ENCODE measurements around the gene KRTAP2-1.
"Not testable (repeated sequence)": the region's sequence is repeated elsewhere in the genome, so short reads cannot be mapped to it uniquely, and the experiment has no call there.

The KRTAP2-1 gene

DNA sequence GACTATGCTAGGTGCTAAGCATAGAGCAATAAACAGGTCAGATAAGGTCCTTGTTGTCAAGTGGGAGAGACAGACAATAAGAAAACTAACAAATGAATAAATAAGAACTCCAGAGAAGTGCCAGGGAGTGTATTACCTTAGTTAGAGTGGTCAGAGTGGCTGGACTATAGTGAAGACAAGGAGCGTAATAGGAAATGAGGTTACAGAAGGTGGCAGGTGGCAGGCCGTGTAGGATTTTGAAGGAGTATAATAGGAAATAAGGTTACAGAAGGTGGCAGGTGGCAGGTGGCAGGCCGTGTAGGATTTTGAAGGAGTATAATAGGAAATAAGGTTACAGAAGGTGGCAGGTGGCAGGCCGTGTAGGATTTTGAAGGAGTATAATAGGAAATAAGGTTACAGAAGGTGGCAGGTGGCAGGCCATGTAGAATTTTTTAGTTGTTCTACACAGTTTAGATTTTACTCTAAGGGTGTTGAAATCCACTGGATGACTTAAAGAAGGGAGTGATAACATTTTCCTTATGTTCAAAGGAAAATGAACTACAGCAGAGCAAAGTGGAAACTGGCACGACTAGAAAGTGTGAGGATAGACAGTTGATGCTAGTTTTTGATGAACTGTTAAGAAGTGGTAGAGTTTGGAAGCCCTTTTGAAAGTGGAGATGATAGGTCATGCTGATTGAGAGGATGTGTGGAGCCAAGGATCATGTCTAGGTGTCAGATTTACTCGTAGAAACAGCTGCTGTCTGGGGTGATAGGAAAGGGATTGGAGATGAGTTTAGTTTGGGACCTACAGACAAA is 34.6 kb downstream of the KRTAP2-1 start:
- DNase-seq (ENCODE audit: low read depth in 2 of 2), result no peak

DNA sequence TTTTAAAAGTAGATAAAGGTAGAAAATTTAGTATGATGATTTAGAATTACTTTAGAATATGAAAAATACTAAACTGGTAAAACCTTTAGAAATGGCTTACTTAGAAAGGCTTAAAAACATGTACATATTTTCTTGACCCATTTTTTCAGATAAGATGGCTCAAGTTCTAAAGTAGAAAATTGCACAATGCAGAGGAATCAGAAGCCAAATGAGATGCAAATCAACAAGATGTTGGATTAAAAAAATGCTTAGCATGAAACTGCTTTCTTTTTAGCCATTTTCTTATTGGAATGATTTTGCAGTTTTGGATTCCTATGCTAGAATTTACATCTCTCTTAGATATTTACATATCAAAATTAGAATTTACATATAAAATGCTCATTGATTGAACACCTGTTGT is 36.7 kb downstream of the KRTAP2-1 start:
- no peak for DNase-seq (ENCODE audit: low read depth in 2 of 2)

DNA sequence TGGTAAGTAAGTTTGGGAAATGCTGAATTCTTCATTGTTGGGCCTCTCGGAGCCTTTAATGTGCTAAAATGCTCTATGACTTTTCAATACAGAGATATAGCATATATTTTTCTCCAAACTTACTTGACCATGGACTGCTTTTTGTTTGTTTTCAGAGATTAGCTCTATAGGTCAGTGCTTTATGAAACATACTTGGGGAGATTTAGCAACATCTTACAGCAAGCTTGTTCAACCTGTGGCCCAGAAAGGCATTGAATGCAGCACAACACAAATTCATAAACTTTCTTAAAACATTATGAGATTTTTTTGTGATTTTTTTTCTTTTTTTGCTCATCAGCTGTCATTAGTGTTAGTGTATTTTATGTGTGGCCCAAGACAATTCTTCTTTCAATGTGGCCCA is 37.2 kb downstream of the KRTAP2-1 start:
- no peak for DNase-seq (ENCODE audit: low read depth in 2 of 2)

DNA sequence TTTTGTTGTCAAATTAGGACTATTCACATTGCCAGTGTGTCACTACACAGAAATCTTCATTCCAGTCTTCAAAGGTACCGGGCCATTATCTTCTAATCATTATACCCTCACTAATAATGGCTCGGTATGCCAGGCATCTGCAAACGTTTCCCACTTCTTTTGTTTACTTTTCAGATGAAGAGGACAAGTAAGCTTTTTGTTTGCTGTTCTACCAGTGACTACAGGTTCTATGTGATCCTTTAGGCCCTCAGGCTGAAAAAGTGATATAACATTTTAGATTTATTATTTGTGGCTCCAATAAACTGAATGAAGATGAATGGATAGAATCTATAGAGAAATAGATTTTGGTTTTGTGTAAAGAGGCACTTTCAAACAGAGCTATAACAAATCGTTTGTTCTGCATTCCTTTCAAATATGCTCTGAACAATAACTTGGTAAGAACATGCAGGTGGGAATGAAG is 37.8 kb downstream of the KRTAP2-1 start:
- DNase-seq (ENCODE audit: low read depth in 2 of 2), result no peak

DNA sequence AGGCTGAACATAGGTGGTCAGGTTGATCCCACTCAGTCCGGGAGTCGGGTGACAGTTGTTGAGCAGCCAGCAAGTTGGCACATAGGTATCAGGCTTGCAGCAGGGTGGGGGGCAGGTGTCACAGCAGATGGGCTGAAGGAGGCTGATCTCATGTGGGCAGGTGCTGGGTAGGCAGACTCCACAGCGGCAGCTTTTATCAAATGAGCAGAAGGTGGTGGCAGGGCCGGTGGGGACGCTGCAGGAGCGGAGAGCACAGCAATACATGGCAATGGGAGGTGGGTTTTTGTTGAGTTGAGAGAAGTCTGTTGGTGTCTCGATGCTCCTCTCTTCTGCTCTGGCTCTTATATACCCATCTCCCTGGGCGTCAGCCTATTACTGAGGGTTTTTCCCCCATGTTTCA is 38.3 kb downstream of the KRTAP2-1 start, which contains the start of gene KRTAP3-1:
TSS of gene KRTAP3-1 (minus strand) at position 318 of the 400 bp plus-strand sequence. CDS start at position 264, 54 bp downstream.
- no peak for DNase-seq (ENCODE audit: low read depth in 2 of 2)

DNA sequence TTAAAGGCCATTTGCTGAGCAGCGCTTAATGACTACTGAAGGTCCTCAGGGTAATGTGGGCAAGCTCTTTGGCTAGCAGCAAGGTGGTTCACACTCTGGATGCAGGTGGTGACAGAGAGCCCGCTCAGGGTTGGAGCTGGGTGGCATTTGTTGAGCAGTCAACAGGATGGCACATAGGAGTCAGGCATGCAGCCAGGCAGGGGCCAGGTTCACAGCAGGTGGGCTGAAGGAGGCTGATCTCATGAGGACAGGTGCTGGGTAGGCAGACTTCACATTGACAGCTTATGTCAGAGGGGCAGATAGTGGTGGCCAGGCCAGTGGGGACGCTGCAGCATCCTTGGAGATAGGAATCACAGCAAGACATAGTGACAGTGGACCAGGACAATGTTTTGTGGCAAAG is 42.7 kb downstream of the KRTAP2-1 start:
- DNase-seq (ENCODE audit: low read depth in 2 of 2), result no peak

DNA sequence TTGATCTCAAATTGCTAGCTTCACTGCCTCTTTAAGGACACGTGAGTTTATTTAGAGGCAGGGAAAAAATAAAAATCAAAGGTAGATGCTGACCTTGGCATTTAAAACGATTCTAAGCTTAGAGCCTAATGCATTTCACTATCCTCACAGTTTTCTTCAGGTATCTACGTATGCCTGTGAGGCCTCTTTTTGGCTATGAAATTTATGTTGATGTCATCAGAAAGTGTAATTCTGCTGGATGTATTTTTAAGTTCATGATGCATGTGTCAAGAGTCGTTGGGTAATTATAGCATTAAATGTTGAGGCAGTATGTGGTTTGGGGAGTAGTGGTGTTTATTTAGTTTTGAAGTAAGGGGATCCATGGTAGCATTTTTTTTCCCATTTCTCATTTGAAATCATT is 43.2 kb downstream of the KRTAP2-1 start:
- DNase-seq (ENCODE audit: low read depth in 2 of 2), result no peak

DNA sequence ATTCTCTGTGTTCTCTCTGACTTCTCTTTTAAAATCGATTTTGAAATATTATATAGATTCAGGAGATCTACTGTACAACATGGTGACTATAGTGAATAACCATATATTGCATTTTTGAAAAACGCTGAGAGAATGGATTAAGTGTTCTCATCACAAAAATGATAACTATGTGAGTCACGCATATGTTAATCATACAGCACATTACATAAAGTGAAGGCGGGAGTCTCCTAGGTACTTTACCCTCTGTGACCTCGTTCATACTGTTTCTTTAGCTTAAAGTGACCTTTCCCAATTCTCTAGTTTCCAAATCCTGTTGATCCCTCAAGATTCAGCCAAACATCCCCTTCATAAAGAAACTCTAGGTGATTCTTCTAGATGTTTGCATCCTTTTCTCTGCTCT is 44.3 kb downstream of the KRTAP2-1 start:
- DNase-seq (ENCODE audit: low read depth in 2 of 2), result no peak

DNA sequence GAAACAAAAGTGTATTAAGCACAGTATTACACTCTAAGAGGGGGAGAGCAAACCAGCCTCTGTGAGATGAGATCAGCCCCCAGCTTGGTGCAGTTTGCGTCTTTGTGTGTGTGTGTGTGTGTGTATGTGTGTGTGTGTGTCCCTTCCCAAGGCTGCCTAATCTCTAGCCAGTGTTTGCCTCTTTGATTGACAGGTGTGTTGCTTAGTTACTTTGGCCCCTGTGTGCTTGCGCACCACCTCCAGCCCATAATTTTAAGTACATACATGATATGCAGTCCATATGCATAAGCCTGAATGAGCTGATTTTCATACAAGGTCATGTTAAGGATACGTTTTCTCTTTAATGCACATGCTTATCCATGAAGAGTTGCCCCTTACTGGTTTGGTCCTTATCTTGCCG is 45.3 kb downstream of the KRTAP2-1 start:
- DNase-seq (ENCODE audit: low read depth in 2 of 2), result no peak

DNA sequence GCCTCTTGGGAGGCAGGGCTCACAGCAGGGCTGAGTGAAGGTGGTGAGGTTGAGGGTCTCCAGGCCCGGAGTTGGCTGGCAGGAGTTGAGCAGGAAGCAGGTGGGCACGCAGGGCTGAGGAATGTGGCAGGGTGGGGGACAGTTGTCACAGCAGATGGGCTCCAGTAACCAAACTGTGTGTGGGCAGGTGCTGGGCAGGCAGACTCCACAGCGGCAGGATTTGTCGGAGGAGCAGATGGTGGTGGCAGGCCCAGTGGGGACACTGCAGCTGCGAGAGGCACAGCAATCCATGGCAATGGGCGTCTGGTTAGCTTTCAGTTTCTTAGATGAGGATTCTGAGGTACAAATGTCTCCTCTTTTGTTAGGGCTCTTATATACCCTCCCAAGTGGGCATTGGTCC is 47.6 kb downstream of the KRTAP2-1 start, which contains the start of gene KRTAP3-2:
TSS of gene KRTAP3-2 (minus strand) at position 344 of the 400 bp plus-strand sequence. CDS start at position 291, 53 bp downstream.
- not testable (repeated sequence) for DNase-seq (ENCODE audit: low read depth in 2 of 2)

DNA sequence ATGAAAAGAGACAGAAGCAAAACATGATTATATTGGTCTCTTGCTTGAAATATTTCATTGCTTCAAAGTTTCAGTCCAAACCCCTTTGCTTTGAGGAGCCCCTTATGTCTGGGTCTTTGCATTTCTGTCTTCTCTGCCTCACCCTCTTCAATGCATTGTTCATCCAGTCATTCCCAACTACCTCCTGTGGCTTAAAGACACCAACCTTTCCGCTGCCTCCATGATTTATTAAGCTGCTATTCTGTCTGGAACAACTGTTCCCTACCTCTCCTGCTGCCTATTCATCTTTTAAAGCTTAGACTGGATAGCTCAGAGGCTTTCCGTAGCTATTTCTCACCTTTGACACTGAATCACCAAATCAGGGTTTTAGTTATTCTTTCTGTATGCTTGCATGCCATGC is 49.8 kb downstream of the KRTAP2-1 start:
- DNase-seq (ENCODE audit: low read depth in 2 of 2), result no peak

DNA sequence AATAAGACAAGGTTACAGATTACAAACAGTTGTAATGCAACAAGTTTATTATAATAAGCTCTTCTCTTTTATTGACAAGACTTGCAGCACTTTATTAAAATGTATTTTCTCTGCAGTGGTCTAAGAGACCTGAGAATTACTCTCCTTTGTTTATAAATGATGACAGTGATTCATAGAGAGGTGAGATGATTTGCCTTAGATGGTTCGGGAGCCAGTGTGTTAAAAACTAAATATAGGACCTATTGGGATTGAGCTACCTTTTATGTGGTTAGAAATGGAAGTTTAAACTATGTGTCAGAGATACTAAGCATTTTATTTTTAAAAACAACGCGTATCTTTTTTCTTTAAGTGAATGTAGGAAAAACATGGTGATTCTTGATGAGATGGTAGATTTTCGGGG is 50.3 kb downstream of the KRTAP2-1 start:
- no peak for DNase-seq (ENCODE audit: low read depth in 2 of 2)
